ENCODE measurements around the gene TFEB.

The TFEB gene

GRCh38 chr6:41653691-41654090 lies 81.7 kb downstream of the TFEB start:
- TF ChIP-seq CEBPB (IDR thresholded peaks at IDR 0.05) (no peak), RAD21 (IDR thresholded peaks at IDR 0.05; ENCODE audit: low read depth) (no peak), ZBTB7A (IDR thresholded peaks at IDR 0.05; ENCODE audit: low read depth) (no peak), REST (IDR thresholded peaks at IDR 0.05; ENCODE audit: low read depth) (no peak)

GRCh38 chr6:41652866-41653652 lies 82.3 kb downstream of the TFEB start:
- TF ChIP-seq EGR1 (IDR thresholded peaks at IDR 0.05) (no peak), CREB1 (IDR thresholded peaks at IDR 0.05; ENCODE audit: low read depth) (no peak), EP300 (IDR thresholded peaks at IDR 0.05; ENCODE audit: borderline replicate concordance) (peak; percentile 26; the same call in 1 of the 2 replicates), ZBTB7A (IDR thresholded peaks at IDR 0.05; ENCODE audit: low read depth) (no peak), RAD21 (IDR thresholded peaks at IDR 0.05; ENCODE audit: low read depth) (peak; percentile 21; the same call in 1 of the 2 replicates), CEBPB (IDR thresholded peaks at IDR 0.05) (no peak), MAX (IDR thresholded peaks at IDR 0.05) (peak; percentile 68; the same call in 1 of the 2 replicates), TEAD4 (IDR thresholded peaks at IDR 0.05) (peak; percentile 48; the same call in 1 of the 2 replicates), TCF12 (IDR thresholded peaks at IDR 0.05; ENCODE audit: low read depth) (no peak), NFIC (IDR thresholded peaks at IDR 0.05) (peak; percentile 28; the same call in 1 of the 2 replicates), FOXM1 (IDR thresholded peaks at IDR 0.05; ENCODE audit: borderline replicate concordance, low read depth) (no peak), USF1 (IDR thresholded peaks at IDR 0.05) (no peak)

DNA sequence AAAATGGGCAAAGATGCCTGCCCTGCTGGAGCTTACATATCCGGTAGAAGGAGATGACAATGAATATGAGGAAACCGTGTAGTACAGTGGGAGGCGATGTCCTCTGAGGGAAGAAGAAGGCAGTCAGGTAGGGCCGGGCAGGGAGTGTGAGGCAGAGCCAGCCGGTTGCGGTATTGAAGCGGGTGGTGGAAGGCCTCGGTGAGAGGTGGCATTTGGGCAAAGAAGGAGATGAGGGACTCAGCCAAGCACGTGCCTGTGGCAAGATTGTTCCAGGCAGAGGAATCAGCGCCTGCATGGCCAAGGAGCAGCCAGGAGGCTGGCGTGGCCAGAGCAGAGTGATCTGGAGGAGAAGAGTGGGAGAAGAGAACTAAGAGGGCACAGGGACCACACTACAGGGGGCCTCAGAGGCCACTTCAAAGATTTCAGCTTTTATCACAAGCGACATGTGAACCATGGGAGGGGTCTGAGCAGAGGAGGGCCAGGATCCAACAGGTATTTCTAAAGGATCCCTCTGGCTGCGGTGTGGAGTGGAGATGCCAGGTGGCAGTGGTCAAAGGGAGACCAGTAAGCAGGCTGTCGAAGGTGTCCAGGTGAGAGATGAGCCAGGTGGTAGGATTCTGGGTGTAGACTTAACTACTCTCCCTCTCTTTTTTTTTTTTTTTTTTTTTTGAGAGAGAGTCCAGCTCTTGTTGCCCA lies 83.3 kb downstream of the TFEB start:
- no peak for TF ChIP-seq NFIC (IDR thresholded peaks at IDR 0.05)
- TF ChIP-seq USF1 (IDR thresholded peaks at IDR 0.05): no peak
- TF ChIP-seq EGR1 (IDR thresholded peaks at IDR 0.05): no peak
- no peak for TF ChIP-seq TCF12 (IDR thresholded peaks at IDR 0.05; ENCODE audit: low read depth)

- no peak for TF ChIP-seq CREB1 (IDR thresholded peaks at IDR 0.05; ENCODE audit: low read depth)
- no peak for TF ChIP-seq ZBTB7A (IDR thresholded peaks at IDR 0.05; ENCODE audit: low read depth)
Observed at GRCh38 chr6:41651246-41651961, 84.0 kb downstream of the TFEB start.

DNA sequence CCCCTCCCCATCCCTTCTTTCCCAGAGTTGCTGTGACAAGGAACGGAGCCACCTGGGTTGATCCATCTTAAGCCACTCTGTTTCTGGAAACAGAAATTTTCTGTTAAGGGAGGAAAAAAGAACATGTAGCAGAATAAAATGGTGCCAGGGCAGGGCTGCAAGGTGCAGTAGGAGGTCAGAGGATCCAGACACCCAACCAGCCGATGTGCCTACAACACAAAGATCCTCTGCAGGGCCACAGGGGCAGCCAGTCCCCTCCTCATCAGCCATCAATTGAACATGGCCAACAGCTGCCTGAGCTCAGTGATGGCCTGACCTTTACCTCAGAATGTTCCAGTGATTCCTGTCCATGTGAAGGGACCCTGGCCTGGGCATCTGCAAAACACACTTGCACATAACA lies 85.3 kb downstream of the TFEB start:
- no peak for TF ChIP-seq RAD21 (IDR thresholded peaks at IDR 0.05; ENCODE audit: low read depth)
- TF ChIP-seq EP300 (IDR thresholded peaks at IDR 0.05; ENCODE audit: borderline replicate concordance): no peak
- TF ChIP-seq CREB1 (IDR thresholded peaks at IDR 0.05; ENCODE audit: low read depth): no peak
- TF ChIP-seq FOXM1 (IDR thresholded peaks at IDR 0.05; ENCODE audit: borderline replicate concordance, low read depth): no peak
- TF ChIP-seq YY1 (IDR thresholded peaks at IDR 0.05; ENCODE audit: low read depth): no peak
- TF ChIP-seq USF1 (IDR thresholded peaks at IDR 0.05): no peak
- TF ChIP-seq TCF12 (IDR thresholded peaks at IDR 0.05; ENCODE audit: low read depth): no peak
- no peak for TF ChIP-seq REST (IDR thresholded peaks at IDR 0.05; ENCODE audit: low read depth)
- no peak for TF ChIP-seq EGR1 (IDR thresholded peaks at IDR 0.05)
- no peak for TF ChIP-seq TEAD4 (IDR thresholded peaks at IDR 0.05)
- no peak for TF ChIP-seq MAX (IDR thresholded peaks at IDR 0.05)
- TF ChIP-seq TAF1 (IDR thresholded peaks at IDR 0.05; ENCODE audit: low read depth): no peak
- TF ChIP-seq CEBPB (IDR thresholded peaks at IDR 0.05): no peak
- TF ChIP-seq ZBTB7A (IDR thresholded peaks at IDR 0.05; ENCODE audit: low read depth): no peak
- no peak for TF ChIP-seq NFIC (IDR thresholded peaks at IDR 0.05)

All from Ishikawa (cell line).